Activated naive CD8-positive, alpha-beta T cell treated with anti-CD3 and anti-CD28 coated beads for 36 hours (primary cell): ENCODE measurements around the gene PKD1. TPM values are rescaled to one million over a fixed set of nuclear protein-coding genes. Genes with fewer than 3 reads are reported as not detected.
"Not testable (repeated sequence)": the region's sequence is repeated elsewhere in the genome, so short reads cannot be mapped to it uniquely, and the experiment has no call there.

Source experiments
- DNase-seq: peaks from one replicate; pipeline ENCODE4 v3.0.0; 2021
- H3K27ac Mint-ChIP-seq: one replicate; pipeline ENCODE4 v1.8.0; 2022; ENCODE audit warnings: mild to moderate bottlenecking, moderate library complexity, mixed read lengths
- H3K27me3 Mint-ChIP-seq: one replicate; pipeline ENCODE4 v1.8.0; 2022; ENCODE audit warnings: mild to moderate bottlenecking, mixed read lengths
- H3K36me3 Mint-ChIP-seq: one replicate; pipeline ENCODE4 v1.8.0; 2021; ENCODE audit warnings: mild to moderate bottlenecking, mixed read lengths
- H3K4me1 Mint-ChIP-seq: one replicate; pipeline ENCODE4 v1.8.0; 2021; ENCODE audit warnings: mixed read lengths
- H3K4me3 Mint-ChIP-seq: one replicate; pipeline ENCODE4 v1.8.0; 2022; ENCODE audit warnings: mild to moderate bottlenecking, moderate library complexity, mixed read lengths
- H3K9me3 Mint-ChIP-seq: one replicate; pipeline ENCODE4 v1.8.0; 2022; ENCODE audit warnings: mixed read lengths
- total RNA-seq, 2 experiments: library from RNA; stranded (reverse); gene quantifications; one replicate each; pipeline ENCODE4 v1.2.3, GENCODE V29; 2021

The PKD1 gene
- total RNA-seq, 2 experiments from 2014 or later, result 52.6 to 54.5 TPM

DNA sequence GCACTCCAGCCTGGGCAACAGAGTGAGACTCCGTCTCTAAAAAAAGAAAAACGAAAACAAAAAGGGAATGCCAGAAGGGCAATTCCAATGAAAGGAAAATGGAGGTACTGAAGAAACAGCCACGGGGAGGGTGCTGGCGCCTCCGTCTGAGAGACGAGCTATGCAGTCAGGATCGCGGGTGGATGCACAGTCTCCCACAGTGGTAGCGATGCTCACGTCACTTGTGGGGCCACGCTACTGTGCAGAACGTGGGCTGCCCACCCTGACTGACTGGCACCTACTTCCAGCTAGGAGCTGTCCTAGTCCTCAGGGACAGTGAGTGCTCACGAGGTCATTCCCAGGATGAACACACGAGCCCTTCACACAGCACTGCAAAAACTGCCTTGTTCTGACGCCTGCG, 34.1 kb downstream of the PKD1 start:
- not testable (repeated sequence) for H3K4me1 Mint-ChIP-seq, H3K27ac Mint-ChIP-seq, DNase-seq, H3K27me3 Mint-ChIP-seq, H3K36me3 Mint-ChIP-seq, H3K9me3 Mint-ChIP-seq, H3K4me3 Mint-ChIP-seq

DNA sequence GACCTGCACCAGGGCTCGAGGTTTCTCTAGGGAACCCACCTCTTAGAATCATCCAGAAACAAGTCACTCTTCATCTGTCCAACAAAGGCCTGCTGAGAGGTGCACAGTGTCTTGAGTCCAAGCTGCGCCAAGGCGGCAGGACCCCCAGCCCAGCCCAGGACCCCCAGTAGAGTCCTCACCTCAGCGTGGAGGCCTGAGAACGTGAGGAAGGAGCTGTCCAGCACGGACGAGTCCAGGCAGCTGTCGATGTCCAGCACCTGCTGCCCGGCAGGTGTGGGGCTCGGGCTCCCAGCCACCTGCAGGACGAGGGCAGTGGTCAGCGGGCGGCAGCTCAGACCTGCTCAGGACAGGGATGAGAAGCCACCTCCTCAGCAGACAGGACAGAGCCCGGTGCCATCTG, 38.0 kb downstream of the PKD1 start:
- DNase-seq, H3K27me3 Mint-ChIP-seq, H3K36me3 Mint-ChIP-seq, H3K27ac Mint-ChIP-seq, H3K4me3 Mint-ChIP-seq, H3K9me3 Mint-ChIP-seq, H3K4me1 Mint-ChIP-seq: not testable (repeated sequence)

DNA sequence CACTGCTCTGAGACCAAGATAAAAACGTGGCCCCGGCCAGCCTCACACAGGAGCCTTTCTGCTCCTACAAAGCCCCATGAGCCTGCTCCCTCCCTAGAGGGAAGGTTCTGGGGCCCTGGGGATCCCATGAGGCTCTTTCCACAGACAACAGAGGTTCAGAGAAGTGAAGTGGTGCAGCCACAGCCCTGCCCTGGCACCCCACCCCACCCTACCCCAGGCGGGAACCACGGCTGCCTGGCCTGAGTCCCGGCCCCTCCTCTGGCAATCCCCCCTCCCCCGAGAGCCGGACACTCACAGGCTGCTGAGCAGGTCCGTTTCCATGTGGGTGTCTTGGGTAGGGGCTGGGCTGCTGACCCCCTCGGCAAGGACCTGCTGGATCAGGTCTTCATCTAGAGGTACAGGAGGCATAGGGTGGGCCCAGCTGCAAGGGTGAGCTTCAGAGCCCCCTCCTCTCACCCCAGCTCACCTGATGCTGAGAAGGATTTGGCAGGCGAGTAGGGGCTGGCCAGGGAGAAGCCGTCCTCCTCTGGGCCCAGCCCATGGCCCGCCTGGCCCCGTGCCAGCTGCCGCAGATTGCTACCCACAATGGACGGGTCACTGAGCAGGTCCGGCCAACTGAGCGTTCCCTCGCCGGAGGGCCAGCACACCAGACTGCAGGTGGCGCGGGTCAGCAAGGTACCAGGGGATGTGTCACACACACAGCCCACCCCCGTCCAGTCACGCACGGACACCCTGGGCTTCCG, 38.7 kb downstream of the PKD1 start:
- no peaks in the 10 kb centered on the region for H3K27me3 Mint-ChIP-seq
- no peaks in the 10 kb centered on the region for H3K36me3 Mint-ChIP-seq
- H3K4me1 Mint-ChIP-seq, result no peaks in the 10 kb centered on the region
- no peak overlapping the region for H3K4me3 Mint-ChIP-seq
- no peaks in the 10 kb centered on the region for H3K9me3 Mint-ChIP-seq
- H3K27ac Mint-ChIP-seq, result no peak overlapping the region
- no peak for DNase-seq

DNA sequence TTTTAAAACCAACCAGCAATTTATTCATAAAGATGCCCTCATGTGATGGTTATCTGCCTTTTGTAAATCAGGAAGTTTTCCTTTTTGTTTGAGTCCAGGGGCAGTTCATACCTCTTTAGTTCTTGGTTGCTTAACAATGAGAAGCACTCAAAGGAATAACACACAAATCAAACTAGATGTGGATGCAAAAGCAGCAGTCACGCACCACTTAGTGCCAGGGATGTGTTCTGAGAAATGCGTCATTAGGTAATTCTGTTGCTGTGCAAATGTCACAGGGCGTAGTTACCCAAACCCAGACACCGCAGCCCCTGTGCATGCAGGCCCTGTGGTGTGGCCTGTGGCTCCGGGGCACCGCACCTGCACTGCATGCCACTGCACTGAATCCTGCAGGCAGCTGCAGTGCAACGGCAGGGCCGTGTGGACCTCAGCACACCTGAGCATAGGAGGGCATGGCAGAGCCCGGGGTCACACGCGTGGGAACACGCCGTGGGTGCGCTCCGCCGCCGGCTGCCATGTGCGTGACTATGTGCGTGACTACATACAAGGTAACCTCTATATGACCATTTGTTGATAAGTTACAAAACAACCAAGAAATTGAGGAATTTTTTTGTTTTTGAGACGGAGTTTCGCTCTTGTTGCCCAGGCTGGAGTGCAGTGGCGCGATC, 39.6 kb downstream of the PKD1 start:
- no peak for DNase-seq
- Mint-ChIP-seq H3K36me3 (no peaks in the 10 kb centered on the region), H3K4me3 (no peak overlapping the region), H3K27ac (no peak overlapping the region), H3K4me1 (no peaks in the 10 kb centered on the region), H3K27me3 (no peaks in the 10 kb centered on the region), H3K9me3 (no peaks in the 10 kb centered on the region)

DNA sequence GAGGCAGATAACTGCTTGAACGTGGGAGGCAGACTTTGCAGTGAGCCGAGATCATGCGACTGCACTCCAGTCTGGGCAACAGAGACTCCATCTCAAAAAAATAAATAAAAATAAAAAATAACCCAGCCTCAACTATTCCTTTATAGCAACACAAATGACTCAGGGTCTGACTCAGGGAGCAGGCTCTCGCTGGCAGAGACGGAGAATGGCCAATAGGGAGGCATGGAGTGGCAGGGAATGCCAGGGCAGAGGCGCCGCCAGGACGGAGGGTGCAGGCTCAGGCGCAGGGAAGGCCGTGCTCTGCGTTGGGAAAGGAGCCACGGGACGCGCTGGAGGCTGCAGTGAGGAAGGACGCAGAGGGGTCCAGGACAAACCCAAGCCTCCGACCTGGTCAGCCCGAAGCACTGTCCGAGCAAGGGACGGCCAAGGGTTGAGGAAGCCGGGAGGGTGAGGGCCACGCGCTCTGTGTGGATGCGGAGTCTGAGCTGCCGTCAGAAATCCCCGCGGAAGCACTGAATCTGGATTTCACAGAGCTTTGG, 40.3 kb downstream of the PKD1 start:
- no peaks in the 10 kb centered on the region for H3K4me1 Mint-ChIP-seq
- no peak overlapping the region for H3K27ac Mint-ChIP-seq
- no peaks in the 10 kb centered on the region for H3K27me3 Mint-ChIP-seq
- no peaks in the 10 kb centered on the region for H3K36me3 Mint-ChIP-seq
- H3K9me3 Mint-ChIP-seq, result no peaks in the 10 kb centered on the region
- no peak for DNase-seq
- H3K4me3 Mint-ChIP-seq, result no peak overlapping the region

DNA sequence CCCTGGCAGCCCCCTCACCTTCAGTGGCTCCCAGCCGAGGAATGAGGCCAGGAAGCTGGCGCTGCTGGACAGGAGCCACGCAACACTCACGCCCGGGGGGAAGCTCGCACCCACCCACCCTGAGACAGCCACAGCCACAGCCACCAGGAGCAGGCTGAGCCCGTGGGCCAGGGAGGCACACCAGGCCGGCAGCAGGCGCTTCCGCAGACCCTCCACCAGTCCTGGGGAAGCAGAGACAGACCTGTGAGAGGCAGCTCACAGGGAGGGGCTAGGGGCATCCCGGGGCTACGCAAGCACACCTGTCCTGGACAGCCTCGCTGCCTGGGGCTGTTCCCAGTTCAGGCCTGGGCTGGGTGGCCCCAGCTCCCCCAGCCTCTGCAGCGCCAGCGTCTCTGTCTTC, 41.9 kb downstream of the PKD1 start:
- Mint-ChIP-seq H3K4me3 (no peak overlapping the region), H3K9me3 (no peaks in the 10 kb centered on the region), H3K36me3 (peaks cover 6% of the 10 kb centered on the region), H3K27ac (no peak overlapping the region), H3K4me1 (no peaks in the 10 kb centered on the region), H3K27me3 (no peaks in the 10 kb centered on the region)
- no peak for DNase-seq

DNA sequence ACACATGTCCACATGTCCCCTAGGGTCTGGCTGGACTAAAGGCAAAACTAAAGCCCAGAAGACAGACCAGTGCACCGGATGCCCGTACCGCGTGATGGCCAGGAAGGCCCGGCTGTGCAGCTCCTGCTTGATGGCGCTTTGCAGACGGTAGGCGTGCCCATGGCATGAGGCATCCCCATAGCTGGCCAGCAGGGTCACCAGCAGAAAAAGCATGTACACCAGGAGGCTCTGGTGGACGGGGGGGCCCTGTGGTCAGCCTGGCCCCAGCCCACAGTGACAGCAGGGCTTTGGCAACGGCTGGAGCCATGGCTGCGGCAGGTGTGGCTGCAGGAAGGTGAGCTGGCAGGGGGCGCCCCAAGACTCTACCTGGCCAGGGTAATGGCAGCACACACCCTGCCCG, 42.8 kb downstream of the PKD1 start:
- Mint-ChIP-seq H3K4me1 (no peaks in the 10 kb centered on the region), H3K27ac (no peak overlapping the region), H3K27me3 (no peaks in the 10 kb centered on the region), H3K9me3 (no peaks in the 10 kb centered on the region), H3K36me3 (peaks cover 6% of the 10 kb centered on the region), H3K4me3 (no peak overlapping the region)
- no peak for DNase-seq

DNA sequence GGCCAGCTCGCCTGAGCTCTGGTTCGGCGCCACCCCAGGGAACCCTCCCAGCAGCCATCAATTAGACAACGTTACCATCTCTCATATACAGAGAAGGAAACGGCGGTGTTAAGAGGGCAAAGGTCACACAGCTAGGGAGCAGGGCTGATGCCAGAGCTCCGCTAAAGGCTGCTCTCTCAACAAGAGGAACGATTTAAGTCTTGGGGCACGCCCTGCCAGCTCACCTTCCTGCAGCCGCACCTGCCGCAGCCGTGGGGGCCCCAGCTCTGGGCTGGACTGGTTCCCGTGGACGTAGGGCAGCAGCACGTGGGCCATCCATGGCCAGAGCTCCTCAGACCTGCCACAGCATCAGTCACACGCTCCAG, 43.5 kb downstream of the PKD1 start:
- Mint-ChIP-seq H3K27ac (no peak overlapping the region), H3K4me3 (no peak overlapping the region), H3K4me1 (no peaks in the 10 kb centered on the region), H3K9me3 (no peaks in the 10 kb centered on the region), H3K36me3 (peaks cover 6% of the 10 kb centered on the region), H3K27me3 (no peaks in the 10 kb centered on the region)
- DNase-seq, result no peak

DNA sequence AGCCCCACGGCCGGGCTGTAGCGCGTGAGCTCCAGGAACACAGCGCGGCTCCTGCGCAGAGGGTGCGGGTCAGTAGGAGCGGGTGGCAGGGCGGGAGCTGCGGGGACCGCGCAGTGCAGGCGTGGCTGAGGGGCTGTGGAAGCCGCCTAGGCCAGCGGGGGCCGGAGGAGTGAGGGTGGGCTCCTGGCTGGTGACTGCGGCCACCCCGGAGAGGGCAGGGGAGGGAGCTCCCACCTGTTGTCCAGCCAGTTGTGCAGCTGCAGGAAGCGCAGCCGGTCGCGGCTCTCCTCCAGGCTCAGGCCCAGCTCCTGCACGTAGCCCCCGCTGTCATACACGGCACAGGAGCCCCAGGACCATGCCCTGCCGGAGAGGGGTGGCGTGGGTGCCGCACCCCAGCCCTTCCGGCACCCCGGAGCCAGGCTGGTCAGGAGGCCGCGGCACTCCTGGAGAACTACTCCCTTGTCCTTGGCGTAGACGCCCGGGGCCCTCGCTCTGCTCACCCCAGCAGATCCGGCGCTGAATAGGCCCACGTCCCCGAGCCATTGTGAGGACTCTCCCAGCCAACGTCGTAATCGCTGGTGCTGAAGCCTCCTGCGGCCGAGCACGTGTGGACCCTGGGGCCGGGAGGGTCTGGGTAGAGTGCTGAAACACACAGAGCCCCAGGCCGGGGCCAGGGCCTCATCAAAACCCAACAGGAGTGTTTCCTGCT, 44.0 kb downstream of the PKD1 start:
- DNase-seq, result no peak
- Mint-ChIP-seq H3K4me3 (no peak overlapping the region), H3K9me3 (no peaks in the 10 kb centered on the region), H3K27ac (no peak overlapping the region), H3K4me1 (no peaks in the 10 kb centered on the region), H3K36me3 (peaks cover 6% of the 10 kb centered on the region), H3K27me3 (no peaks in the 10 kb centered on the region)

DNA sequence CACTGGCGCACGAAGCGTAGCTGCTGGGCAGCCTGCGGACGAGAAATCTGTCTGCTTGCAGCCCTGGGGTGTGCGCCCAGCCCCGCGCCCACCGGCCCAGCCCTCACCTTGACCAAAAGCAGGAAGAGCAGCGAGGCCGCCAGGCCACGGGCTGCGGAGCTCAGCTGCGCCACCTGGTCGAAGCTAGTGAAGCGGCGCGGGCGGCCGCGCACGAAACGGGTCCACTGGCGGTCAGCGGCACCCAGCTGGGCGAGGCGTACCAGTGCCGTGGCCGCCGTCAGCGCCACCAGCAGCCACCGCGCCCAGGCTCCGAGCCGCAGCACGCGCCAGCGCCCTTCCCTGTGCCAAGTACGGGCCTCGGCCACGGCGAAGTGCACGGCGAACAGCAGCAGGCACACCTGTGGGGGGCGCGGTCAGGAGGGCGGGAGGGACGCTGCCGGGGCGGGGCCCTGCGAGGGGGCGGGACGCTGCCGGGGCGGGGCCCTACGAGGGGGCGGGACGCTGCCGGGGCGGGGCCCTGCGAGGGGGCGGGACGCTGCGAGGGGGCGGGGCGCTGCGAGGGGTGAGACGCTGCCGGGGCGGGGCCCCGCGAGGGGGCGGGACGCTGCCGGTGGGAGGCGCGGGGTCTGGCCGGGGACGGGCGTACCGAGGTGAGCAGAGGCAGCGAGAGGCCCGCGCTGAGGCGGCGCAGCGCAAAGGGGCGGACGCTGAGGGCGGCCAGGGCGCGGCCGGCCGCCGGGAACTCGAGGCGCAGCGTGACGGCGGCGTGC, 44.7 kb downstream of the PKD1 start:
- Mint-ChIP-seq H3K27ac (no peak overlapping the region), H3K9me3 (no peaks in the 10 kb centered on the region), H3K36me3 (peaks cover 6% of the 10 kb centered on the region), H3K4me3 (no peak overlapping the region), H3K27me3 (no peaks in the 10 kb centered on the region), H3K4me1 (no peaks in the 10 kb centered on the region)
- DNase-seq, result peak; percentile 23

DNA sequence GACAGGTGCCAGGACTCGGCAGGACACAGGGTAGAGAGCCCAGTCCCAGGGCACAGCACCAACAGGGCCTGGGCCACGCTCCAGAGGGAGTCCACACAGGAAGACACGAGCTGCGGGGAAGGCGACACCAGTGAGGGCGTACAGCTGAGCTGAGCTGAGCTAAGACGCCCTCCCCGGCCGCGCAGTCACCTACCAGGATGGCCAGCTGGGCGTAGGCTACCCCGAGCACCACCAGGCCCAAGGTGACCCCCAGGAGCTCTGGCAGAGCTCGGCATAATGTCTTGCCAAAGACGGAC, 45.3 kb downstream of the PKD1 start:
- Mint-ChIP-seq H3K36me3 (peaks cover 6% of the 10 kb centered on the region), H3K9me3 (no peaks in the 10 kb centered on the region)

DNA sequence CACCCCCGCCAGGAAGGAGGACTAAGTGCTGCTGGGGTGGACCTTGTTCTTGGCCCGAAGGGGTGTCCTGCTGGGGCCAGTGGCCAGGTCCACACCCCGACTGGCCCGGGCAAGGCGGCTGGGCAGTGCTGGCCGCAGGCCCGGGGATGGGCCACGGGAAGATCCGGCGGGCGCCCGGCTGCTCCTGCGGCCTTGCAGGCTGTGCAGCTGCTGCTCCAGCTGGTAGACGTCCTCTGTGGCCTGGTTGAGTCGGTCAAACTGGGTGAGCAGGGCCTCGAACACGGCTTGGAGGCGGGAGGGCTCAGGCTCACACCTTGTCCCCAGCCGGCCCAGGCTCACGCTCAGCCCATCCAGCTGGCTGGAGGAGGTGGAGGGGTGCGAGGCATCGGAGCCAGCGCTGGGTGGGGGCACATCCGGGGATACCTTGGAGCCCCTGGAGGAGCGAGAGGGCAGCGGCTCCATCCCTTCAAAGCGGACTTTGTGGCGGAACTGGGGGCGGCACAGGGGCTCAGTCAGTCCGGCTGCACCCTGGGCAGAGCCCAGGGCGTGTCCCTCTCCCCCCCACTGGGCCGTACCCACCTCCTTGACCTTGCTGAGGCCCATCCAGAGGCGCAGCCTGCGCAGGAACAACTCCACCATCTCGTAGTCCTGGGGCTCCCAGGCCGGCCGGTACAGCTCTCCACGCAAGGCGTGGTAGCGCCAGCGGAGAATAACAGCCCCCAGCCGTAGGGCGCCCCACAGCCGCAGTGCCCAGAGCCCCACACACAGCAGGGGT, 45.8 kb downstream of the PKD1 start:
- Mint-ChIP-seq H3K27ac (no peak overlapping the region), H3K27me3 (no peaks in the 10 kb centered on the region), H3K4me1 (no peaks in the 10 kb centered on the region), H3K9me3 (no peaks in the 10 kb centered on the region), H3K36me3 (peaks cover 6% of the 10 kb centered on the region), H3K4me3 (no peak overlapping the region)
- DNase-seq, result no peak

More for the DNA sequence above, 45.3 kb downstream of the PKD1 start:
- no peak overlapping the region for H3K27ac Mint-ChIP-seq
- no peak for DNase-seq
- H3K4me3 Mint-ChIP-seq, result no peak overlapping the region
- no peaks in the 10 kb centered on the region for H3K4me1 Mint-ChIP-seq
- no peaks in the 10 kb centered on the region for H3K27me3 Mint-ChIP-seq

DNA sequence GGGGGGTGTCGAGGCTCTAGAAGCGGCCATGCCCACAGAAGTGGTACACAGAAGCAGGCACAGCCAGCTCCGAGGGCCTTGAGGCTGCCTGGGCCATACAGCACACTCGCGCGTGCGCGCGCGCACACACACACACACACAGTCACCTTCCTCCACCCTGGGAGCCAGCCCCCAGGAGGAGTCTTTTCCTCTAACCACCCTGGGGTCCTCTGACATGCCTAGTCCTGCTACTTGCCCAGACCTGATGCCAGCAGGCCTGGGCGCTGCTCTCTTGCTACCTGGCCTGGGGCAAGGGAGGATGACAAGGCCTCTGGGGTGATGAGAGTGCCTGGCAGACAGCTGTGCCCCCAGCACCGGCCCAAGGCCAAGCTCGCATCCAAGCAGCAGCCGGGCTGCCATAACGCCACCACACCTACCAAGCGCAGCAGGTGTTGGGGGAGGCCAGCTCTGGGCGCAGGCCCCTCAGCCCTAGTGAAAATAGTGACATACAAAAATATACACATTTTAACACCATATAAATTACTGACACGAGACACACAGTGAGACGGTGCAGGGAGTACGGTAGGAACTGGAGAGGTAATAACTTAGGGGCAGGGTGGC, 46.8 kb downstream of the PKD1 start:
- H3K4me1 Mint-ChIP-seq, result no peaks in the 10 kb centered on the region
- H3K27me3 Mint-ChIP-seq, result no peaks in the 10 kb centered on the region
- no peak overlapping the region for H3K27ac Mint-ChIP-seq
- DNase-seq, result no peak
- no peaks in the 10 kb centered on the region for H3K9me3 Mint-ChIP-seq
- H3K4me3 Mint-ChIP-seq, result no peak overlapping the region
- H3K36me3 Mint-ChIP-seq, result peaks cover 6% of the 10 kb centered on the region
